Activated CD8-positive, alpha-beta memory T cell treated with anti-CD3 and anti-CD28 coated beads, Interleukin-2, amount 50 U/mL, for 24 hours (primary cell): Measurements from ENCODE around the gene HS2ST1.
"Not testable (repeated sequence)": the region's sequence is repeated elsewhere in the genome, so short reads cannot be mapped to it uniquely, and the experiment has no call there.

Experiments used
- DNase-seq: peaks from one replicate; pipeline ENCODE4 v3.0.0-alpha.2; 2020; ENCODE audit errors: extremely low read depth

Gene HS2ST1

DNA sequence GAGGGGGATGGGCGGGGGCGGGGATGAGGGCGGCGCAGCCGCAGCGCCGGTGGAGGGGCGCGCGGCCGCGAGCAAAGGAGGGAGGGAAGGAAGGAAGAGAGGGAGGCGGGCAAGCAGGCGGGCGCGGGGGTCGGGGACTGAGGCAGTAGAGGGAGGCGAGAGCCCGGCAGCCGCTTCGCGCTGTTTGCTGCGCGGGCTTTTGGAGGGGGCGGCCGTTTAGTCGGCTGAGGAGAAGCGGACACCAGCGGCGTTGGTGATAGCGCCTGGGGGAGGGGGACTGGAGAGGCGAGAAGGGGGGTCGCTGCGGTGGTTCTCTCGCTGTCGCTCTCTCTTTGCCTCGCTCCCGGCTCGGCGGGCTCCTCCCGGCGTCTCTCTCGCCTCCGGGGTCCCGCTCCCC lies at the start of gene HS2ST1:
HS2ST1 (plus strand) TSS at position 35 of the 397 bp plus-strand sequence.
- no peak for DNase-seq

DNA sequence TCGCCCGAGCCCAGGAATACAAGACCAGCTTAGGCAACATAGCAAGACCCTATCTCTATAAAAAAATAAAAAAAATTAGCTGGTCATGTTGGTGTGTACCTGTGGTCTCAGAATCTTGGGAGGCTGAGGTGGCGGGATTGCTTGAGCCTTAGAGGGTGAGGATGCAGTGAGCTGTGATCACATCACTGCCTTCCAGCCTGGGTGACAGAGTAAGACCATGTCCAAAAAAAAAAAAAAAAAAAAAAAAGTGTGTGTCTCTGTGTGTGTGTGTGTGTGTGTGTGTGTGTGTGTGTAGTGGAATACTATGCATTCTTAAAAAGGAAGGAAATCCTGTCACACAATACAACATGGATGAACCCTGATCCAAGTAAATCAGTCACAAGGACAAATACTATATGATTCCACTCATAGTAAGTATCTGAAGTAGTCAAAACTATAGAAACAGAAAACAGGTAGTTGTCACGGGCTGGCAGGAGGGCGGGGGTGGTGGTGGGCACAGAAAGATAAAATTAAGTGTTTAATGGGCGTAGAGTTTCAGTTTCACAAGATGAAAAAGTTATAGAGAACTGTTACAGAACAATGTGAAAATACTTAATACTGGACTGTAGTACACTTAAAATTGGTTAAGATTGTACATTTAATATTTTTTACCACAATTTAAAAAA lies 48.3 kb upstream of the HS2ST1 start:
- DNase-seq, result no peak

DNA sequence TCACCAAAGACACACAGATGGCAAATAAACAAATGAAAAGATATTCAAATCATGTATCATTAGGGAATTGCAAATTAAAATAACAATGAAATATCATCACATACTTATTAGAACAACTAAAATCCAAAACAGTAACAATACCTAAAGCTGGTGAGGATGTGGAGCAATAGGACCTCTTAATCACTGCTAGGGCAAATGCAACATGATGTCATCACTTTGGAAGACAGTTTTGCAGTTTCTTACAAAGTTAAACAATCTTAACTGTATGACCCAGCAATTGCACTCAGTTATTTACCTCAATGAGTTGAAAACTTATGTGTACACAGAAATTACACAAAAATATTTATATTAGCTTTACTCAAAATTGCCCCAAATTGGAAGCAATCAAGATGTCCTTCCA lies 47.8 kb upstream of the HS2ST1 start:
- DNase-seq, result no peak

DNA sequence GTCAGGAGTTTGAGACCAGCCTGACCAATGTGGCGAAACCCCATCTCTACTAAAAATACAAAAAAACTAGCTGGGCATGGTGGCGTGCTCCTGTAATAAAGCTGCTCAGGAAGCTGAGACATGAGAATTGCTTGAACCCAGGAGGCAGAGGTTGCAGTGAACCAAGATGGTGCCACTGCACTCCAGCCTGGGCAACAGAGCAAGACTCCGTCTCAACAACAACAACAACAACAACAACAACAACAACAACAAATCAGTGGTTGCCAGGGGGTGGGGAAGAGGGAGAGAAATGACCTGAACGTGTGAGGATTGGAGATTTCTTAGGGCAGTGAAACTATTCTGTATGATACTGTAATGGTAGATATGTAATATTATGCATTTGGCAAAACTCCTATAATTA lies 47.2 kb upstream of the HS2ST1 start:
- not testable (repeated sequence) for DNase-seq

DNA sequence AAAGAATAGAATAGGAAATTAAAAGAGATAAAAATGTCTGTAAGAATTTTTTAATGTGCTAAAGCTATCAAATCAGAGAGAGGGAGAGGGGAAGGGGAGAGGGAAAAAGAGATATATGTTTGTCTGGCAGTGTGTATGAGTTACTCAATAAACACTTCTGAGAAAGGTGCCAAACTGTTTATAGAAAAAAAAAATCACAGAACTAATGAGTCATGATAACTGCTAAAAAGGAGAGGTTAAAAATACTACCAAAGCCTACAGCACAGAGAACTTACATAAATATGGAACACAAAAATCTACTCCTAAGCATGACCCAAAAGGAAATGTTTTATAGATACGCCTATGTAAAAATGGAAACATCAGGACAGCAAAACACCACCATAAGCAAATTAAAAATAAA lies 46.0 kb upstream of the HS2ST1 start:
- DNase-seq, result no peak

DNA sequence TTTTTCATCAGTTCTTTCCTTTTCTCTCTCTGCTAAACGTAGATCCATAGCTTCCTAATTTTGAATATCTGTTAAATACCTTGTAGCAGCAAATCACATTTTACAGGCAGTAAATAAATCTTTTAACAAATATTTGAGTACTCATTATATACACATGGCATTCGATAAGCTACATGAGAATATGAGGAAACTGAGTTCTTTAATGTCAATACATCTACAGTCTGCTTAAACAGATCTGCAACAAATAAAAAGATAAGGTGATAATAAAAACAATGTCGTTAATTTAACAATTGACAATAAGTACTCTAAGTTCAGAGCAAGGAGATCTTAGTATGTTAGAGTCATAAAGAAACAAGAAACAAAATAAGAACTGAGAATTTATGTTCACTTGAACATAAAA lies 43.4 kb upstream of the HS2ST1 start:
- no peak for DNase-seq

DNA sequence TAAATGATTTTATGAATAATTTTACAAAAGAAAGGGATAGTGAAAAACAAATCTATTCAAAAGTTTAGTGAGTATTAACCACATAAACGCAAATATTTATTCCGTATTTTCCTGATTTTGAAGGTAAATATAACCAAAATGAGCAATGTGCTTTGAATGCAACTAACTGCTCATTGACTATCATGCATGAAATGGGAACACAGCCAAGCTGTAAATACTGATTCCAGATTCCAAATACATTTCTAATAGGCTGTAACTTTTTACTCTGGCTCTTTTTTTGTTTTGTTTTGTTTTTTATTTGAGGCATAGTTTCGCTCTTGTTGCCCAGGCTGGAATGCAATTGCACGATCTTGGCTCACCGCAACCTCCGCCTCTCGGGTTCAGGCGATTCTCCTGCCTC lies 42.3 kb upstream of the HS2ST1 start:
- DNase-seq, result no peak

DNA sequence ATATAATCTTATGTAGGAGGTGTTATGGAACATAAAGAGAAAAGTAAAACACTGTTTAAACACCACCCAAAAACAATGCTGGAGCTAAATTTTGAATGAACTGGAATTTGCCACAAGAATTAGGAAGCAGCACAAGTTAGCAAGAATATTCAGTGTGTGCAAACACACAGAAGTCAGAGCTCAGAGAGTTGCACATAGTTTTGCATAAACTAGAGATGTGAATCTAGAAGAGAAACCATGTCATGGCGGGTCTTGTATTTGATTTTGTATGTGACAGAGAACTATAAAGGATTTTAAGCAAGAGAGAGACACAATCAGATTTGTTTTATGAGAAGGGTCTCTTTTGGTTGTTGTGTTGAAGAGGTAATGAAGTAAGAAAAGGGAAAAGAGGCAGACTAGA lies 38.7 kb upstream of the HS2ST1 start:
- DNase-seq, result no peak

DNA sequence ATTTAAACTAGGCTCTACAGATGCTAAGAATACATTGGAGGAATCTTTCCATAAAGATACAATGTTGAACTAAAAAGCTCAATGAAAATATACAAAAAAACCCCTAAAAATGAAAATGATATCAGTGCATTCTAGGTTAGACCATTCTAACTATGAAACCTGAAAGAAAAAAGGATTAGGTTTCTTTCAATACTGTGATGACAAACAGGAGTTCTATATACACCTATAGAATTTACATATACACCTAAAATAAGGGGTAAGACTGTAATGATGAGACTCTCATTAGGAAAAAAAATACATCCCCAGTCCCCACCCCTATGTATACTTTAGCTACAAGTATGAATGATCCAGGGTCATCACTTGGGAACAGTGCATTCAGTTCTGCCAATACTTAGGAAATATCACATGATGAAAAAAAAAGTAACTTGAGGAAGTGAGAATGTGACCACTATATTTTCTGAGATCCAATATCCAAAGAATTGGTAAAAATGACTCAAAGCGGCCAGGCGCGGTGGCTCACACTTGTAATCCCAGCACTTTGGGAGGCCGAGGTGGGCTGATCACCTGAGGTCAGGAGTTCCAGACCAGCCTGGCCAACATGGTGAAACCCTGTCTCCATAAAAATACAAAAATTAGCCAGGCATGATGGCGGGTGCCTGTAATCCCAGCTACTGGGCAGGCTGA lies 26.8 kb upstream of the HS2ST1 start:
- no peak for DNase-seq

DNA sequence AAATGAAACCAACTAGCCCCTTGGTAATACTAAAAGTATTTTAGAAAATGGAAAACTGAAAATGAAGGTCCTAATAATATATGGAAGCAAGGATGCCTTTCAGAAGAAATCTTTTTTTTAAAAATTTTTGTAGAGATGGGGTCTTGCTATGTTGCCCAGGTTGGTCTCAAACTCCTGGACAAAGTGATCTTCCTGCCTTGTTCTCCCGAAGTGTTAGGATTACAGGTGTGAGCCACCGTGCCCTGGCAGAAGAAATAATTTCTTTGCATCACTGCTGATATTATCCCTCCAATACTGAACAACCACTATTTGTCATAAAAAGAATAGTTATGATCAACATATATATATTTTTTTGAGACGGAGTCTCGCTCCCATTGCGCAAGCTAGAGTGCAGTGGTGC lies 26.1 kb upstream of the HS2ST1 start:
- DNase-seq, result no peak

DNA sequence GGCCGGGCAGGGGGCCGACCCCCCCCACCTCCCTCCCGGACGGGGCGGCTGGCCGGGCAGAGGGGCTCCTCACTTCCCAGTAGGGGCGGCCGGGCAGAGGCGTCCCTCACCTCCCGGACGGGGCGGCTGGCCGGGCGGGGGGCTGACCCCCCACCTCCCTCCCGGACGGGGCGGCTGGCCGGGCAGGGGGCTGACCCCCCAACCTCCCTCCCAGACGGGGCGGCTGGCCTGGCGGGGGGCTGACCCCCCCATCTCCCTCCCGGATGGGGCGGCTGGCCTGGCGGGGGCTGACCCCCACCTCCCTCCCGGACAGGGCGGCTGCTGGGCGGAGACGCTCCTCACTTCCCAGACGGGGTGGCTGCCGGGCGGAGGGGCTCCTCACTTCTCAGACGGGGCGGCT lies 15.0 kb upstream of the HS2ST1 start:
- not testable (repeated sequence) for DNase-seq

DNA sequence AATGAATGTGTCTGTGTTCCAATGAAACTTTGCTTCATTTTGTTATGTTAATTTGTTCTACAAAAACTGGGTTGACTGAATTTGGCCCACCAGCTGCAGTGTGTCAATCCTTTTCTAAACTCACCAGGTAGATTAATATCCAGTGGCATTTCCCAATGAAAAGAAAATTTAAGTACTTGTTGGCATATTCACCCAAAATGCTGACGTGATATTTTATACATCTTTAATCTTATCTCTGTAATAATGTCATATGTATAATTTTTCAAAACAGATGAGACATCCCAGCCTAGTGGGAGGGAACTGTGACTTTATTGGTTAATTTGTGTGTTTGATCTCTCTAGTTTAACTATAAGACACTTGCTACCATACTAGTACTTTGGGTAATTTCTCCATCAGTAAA lies 8.6 kb upstream of the HS2ST1 start:
- DNase-seq, result no peak

DNA sequence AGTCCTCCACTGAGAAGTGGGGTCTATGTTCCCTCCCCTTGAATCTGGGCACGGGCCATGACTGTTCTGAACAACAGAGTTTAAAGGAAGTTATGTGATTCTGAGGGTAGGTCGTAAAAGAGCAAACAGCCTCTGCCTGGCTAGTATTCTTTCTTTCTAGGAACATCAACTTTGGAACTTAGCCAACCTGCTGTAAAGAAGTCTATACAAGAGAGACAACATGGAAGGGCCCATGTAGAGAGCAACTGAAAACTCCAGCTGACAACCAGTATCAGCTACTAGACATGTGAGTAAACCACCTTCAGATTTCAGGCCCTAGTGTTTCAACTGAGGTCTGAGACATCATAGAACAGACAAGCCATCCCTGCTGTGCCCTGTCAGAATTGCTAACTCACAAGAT lies 8.0 kb upstream of the HS2ST1 start:
- no peak for DNase-seq

DNA sequence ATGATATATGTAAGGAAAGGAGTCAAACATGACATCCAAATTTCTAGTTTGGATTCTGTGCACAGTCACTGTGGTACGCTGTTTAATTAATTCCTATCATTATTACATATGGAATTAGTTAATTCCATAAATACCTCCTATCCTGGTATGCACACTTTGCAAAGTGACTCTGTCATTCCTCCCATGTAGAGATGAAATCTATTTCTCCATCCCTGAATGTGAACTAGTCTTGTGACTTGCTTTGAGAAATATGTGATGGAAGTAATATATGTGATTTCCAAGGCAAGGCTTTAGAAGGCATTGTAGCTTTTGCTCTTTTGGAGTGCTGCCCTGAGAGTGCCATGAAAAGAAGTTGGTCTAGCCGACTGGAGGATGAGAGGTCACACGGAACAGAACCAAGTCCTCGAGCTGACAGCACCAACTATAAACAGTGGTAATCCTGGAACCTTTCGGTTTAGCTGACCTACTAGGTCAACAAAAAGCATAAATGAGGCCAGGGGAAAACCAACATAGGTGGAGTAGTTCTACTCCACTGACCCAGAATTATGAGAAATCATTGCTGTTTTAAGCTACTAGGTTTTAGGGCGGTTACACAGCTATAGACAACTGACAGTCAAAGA lies 2.0 kb upstream of the HS2ST1 start:
- no peak for DNase-seq

DNA sequence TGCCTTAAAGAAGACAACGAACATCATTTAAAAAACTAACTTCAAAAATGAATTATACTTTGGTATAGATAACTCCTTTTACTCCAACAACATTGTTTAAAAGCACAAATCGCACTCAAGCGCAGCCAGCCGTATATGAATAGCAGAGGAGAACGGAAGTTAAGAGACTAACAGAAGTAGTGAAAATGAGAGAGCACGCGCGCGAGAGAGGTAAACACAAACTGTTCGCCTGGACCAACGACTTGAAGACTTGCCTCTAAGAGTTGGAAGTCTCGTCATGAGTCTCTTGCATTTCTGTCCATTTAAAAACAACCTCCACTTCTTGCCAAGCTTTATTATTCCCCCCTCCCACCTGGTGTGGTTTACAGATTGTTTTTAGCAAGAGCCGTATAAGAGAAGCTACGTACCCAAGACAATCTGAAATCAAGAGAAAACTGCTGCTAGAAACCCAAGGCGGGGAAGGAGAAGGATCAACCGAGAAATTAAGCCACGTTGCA lies 988 bp upstream of the HS2ST1 start:
- DNase-seq, result peak; percentile 2

DNA sequence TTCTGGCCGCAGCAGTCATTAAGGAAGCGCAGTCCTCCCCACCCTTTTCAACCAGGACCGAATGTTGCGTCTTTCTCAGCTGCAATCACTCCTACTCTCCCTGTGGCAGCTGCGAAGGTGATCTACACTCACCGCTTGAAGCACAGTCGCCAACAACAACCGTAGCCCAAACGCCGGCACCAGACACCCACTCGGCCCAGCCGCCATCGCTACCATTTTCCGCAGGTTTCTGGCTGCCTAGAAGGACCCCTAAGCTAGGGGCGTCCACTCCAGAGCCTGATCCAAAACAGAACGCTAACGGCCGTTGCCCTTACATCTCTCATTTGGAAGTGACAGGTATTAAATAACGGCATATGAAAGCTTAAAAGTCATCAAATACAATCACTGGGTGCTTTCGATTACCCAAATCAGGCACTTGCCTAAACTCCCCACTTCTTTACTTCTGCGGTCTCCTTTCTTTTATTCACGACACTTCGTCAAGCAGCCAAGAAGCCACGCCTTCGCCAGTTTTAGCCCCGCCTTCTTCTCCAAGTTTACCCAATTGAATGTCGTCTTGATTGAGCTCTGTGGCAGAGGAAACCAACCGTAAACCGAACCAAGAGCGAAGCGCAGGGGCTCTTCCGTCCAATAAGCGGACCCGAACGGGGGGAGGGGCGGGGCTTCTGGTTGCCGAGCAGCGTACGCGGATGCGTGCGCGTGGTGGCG lies 387 bp upstream of the HS2ST1 start, which contains the start of gene SELENOF:
SELENOF (minus strand) TSS at position 231 of the 705 bp plus-strand sequence; CDS start at position 216, 15 bp downstream.
- DNase-seq, result peak; percentile 99

DNA sequence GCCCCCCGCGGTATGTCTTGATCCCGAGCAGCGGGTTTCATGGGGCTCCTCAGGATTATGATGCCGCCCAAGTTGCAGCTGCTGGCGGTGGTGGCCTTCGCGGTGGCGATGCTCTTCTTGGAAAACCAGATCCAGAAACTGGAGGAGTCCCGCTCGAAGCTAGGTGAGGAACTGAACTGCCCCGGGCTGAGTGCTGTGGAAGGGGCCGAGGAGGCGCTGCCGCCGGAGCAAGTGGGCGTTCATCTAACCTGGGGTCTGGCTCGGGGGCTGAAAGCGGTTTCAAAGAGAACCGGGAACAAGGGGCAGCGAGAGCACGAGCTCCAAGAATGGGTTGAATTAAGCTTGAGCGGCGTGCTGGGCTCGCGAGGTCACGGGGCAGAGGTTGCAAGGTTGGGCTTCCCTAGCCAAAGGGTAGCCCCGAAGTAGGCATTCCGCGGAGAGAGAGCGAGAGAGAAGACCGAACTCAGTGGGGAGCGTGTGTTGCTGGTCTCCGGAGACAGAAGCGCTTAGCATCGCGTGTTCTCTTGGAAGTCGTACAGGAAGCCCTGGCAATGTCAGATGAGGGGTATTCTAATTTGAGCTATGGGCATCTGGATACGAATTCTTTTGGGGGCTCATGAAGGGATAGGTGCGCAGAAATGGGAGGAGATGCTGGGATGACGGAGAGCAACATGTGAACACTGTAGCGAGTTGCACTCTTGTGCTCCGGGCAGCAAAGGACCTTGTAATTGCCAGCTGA lies 732 bp downstream of the HS2ST1 start:
- DNase-seq, result peak; percentile 6

DNA sequence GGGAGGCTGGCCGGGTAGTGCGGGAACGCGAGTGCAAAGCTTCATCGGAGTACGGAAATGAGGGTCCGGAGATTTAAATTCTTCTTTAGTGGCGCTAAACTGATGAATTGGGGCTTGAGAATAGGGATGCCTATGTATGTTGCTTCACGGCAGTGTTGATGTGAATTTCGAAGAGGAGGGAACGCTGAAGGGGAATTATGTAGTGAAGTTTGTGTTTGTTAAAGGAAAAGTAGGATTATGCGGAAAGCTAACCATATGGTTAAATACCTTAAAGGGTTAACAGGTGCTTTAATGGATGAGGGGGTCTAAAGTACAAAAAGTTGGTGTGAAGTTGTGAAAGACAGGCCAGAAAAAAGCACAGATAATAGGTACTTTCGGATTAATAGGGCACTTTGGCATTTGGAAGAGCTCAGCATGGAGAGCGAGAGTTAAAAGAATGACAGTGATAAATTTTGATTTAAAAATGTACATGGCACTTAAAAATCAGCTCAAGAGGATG lies 1.4 kb downstream of the HS2ST1 start:
- no peak for DNase-seq

DNA sequence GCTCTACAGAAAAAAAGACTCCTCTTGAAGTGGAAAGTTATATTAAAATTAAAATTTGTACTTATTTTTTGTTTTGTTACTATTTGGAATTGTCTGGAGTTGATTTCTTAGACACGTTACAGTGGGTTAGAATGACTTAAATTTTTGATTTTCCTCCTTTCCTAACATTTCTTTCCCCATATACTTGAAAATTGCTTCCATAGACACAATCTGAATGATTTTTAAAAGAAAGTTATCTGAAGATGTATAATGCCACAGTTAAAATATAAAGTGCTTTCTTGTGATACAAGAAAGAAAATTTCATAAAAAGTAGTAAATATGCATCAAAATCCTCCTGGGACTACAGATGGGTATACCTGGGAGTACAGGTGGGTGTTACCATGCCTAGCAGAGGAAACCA lies 2.3 kb downstream of the HS2ST1 start:
- no peak for DNase-seq

DNA sequence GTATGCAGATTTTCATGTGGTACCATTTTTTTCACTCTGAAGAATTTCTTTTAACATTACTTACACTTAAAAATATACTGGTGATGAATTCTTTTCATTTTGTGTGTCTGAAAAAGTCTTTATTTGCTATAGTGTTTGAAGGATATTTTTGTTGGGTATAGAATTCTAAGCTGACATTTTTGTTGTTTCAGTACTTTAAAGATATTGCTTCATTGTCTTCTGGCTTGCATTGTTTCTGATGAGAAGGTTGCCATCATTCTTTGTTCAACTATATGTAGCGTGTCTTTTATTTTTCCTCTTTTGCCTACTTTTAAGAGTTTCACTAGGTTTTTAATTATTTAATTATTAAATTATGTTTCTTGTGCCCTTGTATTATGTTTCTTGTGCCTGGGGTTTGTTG lies 8.0 kb downstream of the HS2ST1 start:
- DNase-seq, result no peak

DNA sequence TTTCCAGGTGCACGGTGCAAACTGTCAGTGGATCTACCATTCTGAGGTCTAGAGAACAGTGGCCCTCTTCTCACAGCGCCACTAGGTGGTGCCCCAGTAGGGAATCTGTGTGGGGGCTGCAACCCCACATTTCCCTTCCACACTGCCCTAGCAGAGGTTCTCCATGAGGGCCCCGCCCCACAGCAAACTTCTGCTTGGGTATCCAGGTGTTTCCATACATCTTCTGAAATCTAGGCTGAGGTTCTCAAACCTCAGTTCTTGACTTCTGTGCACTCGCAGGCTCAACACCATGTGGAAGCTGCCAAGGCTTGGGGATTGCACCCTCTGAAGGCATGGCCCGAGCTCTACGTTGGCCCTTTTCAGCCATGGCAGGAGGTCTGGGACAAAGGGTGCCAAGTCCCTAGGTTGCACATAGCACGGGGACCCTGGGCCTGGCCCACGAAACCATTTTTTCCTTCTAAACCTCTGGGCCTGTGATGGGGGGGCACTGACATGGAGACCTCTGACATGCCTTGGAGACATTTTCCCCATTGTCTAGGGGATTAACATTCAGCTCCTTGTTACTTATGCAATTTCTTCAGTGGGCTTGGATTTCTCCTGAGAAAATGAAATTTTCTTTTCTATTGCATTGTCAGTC lies 10.0 kb downstream of the HS2ST1 start:
- DNase-seq, result no peak
